Type B pancreatic cell (in vitro differentiated cells): ENCODE results near the gene SYDE2. TPM values are rescaled to one million over a fixed set of nuclear protein-coding genes. Genes with fewer than 3 reads are reported as not detected.

Experiments
- DNase-seq: peaks from one replicate; pipeline ENCODE4 v3.0.0; 2021; ENCODE audit warnings: mixed read lengths; ENCODE audit not compliant: unreplicated experiment; ENCODE audit errors: extremely low spot score
- H3K27ac Mint-ChIP-seq: 2 replicates; pipeline ENCODE4 v1.8.0; 2021; ENCODE audit warnings: mild to moderate bottlenecking, mixed read lengths
- H3K27me3 Mint-ChIP-seq: 2 replicates; pipeline ENCODE4 v1.8.0; 2021; ENCODE audit warnings: mixed read lengths
- H3K36me3 Mint-ChIP-seq: 2 replicates; pipeline ENCODE4 v1.8.0; 2021; ENCODE audit warnings: mixed read lengths
- H3K4me1 Mint-ChIP-seq: one replicate; pipeline ENCODE4 v1.8.0; 2021; ENCODE audit warnings: mixed read lengths; ENCODE audit not compliant: unreplicated experiment
- H3K4me3 Mint-ChIP-seq: 2 replicates; pipeline ENCODE4 v1.8.0; 2021; ENCODE audit warnings: mild to moderate bottlenecking, mixed read lengths
- H3K9me3 Mint-ChIP-seq: 2 replicates; pipeline ENCODE4 v1.8.0; 2021; ENCODE audit warnings: mixed read lengths
- CTCF ChIP-seq: fragments of 200-600 bp; sonication (generic); conservative IDR thresholded peaks from 2 replicates; pipeline ENCODE4 v1.5.0; 2021; ENCODE audit warnings: antibody characterized with exemption, mild to moderate bottlenecking
- total RNA-seq: library from RNA; stranded (reverse); gene quantifications from 2 replicates; pipeline ENCODE4 v1.2.1, GENCODE V29; 2021; ENCODE audit warnings: low replicate concordance

The SYDE2 gene
- total RNA-seq, 1 donor from 2014 or later: 9.4 TPM

GRCh38 chr1:85208488-85208887, 7.7 kb upstream of the SYDE2 start:
- H3K27ac Mint-ChIP-seq: no peak overlapping the region
- H3K9me3 Mint-ChIP-seq: no peaks in the 10 kb centered on the region
- H3K27me3 Mint-ChIP-seq: no peaks in the 10 kb centered on the region
- H3K36me3 Mint-ChIP-seq: no peaks in the 10 kb centered on the region
- no peak overlapping the region for H3K4me3 Mint-ChIP-seq
- peaks cover under 1% of the 10 kb centered on the region for H3K4me1 Mint-ChIP-seq
- TF ChIP-seq CTCF: no peak
- no peak for DNase-seq

- Mint-ChIP-seq H3K27ac (no peak overlapping the region), H3K9me3 (no peaks in the 10 kb centered on the region), H3K36me3 (no peaks in the 10 kb centered on the region), H3K27me3 (peaks cover 11% of the 10 kb centered on the region), H3K4me1 (peaks cover 8% of the 10 kb centered on the region), H3K4me3 (peak overlapping the region; percentile 34)
- no peak for TF ChIP-seq CTCF
- no peak for DNase-seq
Observed at GRCh38 chr1:85203573-85204171, 2.9 kb upstream of the SYDE2 start.

- DNase-seq: no peak
- Mint-ChIP-seq H3K4me1 (peaks cover 11% of the 10 kb centered on the region), H3K36me3 (no peaks in the 10 kb centered on the region), H3K27ac (no peak overlapping the region), H3K27me3 (peaks cover 11% of the 10 kb centered on the region), H3K4me3 (peak overlapping the region; percentile 61), H3K9me3 (no peaks in the 10 kb centered on the region)
- TF ChIP-seq CTCF: no peak
Observed at GRCh38 chr1:85202864-85203255, 2.0 kb upstream of the SYDE2 start.

- Mint-ChIP-seq H3K27ac (peak overlapping the region; percentile 99), H3K4me3 (peak overlapping the region; percentile 98), H3K4me1 (peaks cover 14% of the 10 kb centered on the region), H3K36me3 (no peaks in the 10 kb centered on the region), H3K27me3 (peaks cover 11% of the 10 kb centered on the region), H3K9me3 (no peaks in the 10 kb centered on the region)
- no peak for DNase-seq
- no peak for TF ChIP-seq CTCF
Observed at GRCh38 chr1:85202092-85202863, 1.5 kb upstream of the SYDE2 start.

- Mint-ChIP-seq H3K36me3 (no peaks in the 10 kb centered on the region), H3K27me3 (peaks cover 11% of the 10 kb centered on the region), H3K4me1 (peaks cover 15% of the 10 kb centered on the region), H3K4me3 (peak overlapping the region; percentile 98), H3K9me3 (no peaks in the 10 kb centered on the region), H3K27ac (peak overlapping the region; percentile 99)
- peak; percentile 20 for TF ChIP-seq CTCF
- peak; percentile 87 for DNase-seq
Observed at GRCh38 chr1:85201340-85202091, 700 bp upstream of the SYDE2 start.
